ENCODE measurements around the gene ATL1. TPM values are rescaled to one million over a fixed set of nuclear protein-coding genes. Genes with fewer than 3 reads are reported as not detected.
A peak's percentile ranks its signal among the peaks of the same experiment; 100 is the strongest.

Gene ATL1
- total RNA-seq, 1 donor from 2014 or later, result 2.0 TPM

DNA sequence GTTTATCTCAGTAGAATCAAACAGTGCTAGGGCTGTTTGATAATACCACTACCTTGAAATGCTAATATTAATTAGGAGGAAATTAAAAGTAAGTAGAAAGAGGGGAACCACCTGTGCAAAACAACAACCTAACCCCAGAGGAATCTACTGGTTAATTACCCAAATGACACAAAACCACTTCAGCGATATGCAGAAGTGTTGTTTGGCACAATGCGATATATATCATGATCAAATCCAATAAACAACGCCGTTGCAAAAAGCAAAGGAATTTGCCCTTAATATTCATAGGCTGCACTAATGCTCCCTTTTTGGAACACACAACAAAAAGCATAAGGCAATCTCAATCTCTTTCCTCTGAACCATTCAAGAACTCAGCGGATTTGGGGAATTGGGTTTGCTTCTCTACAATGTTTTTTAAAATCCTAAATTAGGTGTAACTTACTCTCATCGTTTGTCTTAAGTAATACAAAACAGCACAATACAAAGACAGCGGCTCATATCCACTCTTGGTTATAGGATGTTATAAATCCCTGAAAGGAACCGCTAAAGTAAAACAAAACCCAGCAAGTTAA lies 29.1 kb upstream of the ATL1 start:
- no peak for DNase-seq (ENCODE audit: low read depth)
- no peak for TF ChIP-seq CTCF (conservative IDR thresholded peaks at IDR 0.05; ENCODE audit: low read depth, low read length)

DNA sequence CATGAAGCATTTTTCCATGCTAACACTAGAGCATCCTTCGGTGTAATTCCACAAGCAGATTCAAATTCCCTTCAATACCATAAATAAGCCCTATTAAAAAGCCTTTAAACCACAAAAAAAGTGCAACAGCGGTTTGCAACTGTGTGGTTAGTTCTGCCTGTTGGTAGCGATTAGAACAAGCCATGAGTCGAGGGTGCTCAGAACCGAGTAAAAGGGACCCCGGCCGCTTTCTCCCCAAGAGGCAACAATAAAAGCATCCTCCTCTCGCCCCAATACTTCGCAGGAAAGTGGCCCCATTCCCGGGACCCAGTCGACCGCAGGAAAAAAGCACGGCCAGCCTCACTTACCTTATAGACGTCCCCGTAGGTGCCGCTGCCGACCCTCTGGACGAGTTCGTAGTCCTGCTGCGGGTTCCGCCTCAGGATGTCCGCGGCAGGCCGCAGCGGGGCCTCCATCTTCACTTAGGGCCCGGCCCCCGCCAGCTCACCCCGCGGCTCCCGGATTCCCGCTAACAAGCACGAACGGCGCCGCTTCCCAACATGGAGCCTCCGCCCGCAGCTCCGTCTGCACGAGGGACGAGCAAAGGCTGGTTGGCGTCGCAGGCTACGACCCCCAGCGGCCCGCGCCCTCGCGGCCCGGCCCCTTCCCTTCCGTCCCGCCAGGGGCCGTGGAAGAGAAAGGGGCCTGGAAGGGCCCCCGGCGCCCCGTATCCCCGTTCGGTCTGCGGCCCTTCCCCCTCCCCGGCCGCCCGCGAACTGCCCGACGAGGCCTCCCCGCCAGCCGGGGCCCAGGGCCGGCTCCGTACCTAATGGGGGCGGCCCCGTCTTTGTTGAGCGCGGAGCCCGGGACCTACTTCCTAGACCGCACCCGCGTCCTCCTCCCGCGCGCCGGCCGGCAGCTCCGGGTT lies 28.1 kb upstream of the ATL1 start:
- H3K4me3 ChIP-seq (ENCODE audit: low read depth, low read length), result peak overlapping the region; percentile 93
- no peak for DNase-seq (ENCODE audit: low read depth)
- TF ChIP-seq CTCF (conservative IDR thresholded peaks at IDR 0.05; ENCODE audit: low read depth, low read length), result no peak

More for the DNA sequence above, 29.1 kb upstream of the ATL1 start:
- H3K4me3 ChIP-seq (ENCODE audit: low read depth, low read length), result peak overlapping the region; percentile 93

DNA sequence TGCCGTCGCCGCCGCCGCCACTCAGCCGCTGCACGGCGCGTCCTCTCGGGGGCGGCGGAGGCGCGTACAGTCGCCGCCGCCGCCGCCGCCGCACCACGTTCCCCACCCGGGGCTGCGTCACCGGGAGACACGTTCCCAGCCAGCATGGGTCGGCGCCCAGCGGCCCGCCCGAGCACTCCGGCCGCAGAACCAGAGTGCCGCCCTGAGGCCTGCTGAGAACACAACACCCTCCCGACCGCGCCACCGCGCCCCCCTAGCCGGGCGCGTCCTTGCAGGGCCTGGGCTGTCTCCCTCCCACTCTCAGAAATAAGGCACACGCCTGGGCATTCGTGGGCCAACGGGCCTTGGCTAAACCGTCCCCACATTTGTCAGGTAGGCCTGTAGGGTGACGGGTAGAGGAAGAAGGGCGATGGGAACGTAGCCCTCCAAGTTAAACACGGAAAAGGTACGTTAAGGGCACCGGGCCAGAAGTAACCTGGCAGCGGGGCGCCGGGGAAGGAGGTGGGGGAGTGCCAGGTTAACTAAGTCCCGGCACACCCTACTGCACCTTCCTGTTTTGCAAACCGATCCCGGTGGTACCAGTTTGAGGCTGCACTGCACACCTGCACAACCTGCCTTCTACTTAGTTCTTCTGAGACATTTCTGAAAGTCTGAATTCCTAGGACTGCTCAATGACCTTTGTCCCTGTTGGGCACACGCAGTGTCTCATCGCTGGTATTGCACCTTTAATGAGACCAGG lies 27.3 kb upstream of the ATL1 start, which contains the start of gene MAP4K5:
TSS of gene MAP4K5 (minus strand) at position 68 of the 739 bp plus-strand sequence. CDS start 520 bp downstream, outside the sequence.
- peak within 1 kb of the TSS; percentile 93 for H3K4me3 ChIP-seq (ENCODE audit: low read depth, low read length)
- TF ChIP-seq CTCF (conservative IDR thresholded peaks at IDR 0.05; ENCODE audit: low read depth, low read length), result peak; percentile 85
- no peak for DNase-seq (ENCODE audit: low read depth)

DNA sequence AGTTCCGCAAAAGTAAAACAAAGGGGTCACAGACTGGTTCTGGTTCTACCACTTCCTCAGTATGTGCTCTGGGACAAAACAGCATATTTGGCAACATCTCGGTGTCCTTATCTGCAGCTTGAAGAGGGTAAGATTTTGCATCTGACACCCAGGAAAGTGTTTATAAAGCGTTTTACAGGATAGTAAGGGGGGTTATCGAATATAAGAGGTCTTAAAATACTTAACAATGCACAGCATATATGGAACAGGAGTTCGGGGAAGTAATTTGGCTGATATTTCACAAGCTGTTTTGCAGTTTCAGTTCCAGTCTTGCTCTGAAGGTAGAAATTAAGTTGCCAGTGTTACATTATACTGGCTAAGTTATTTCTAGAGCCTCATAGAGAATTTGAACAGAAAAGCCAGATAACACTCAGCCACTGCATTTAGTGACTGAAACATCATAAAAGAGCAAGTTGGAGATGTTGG lies 26.7 kb upstream of the ATL1 start:
- H3K4me3 ChIP-seq (ENCODE audit: low read depth, low read length), result peak overlapping the region; percentile 93

GRCh38 chr14:50533806-50534205 lies 26.1 kb upstream of the ATL1 start:
- no peak overlapping the region for H3K4me3 ChIP-seq (ENCODE audit: low read depth, low read length)
- DNase-seq (ENCODE audit: low read depth), result no peak
- no peak for TF ChIP-seq CTCF (conservative IDR thresholded peaks at IDR 0.05; ENCODE audit: low read depth, low read length)

More for the DNA sequence above, 26.7 kb upstream of the ATL1 start:
- TF ChIP-seq CTCF (conservative IDR thresholded peaks at IDR 0.05; ENCODE audit: low read depth, low read length), result no peak
- no peak for DNase-seq (ENCODE audit: low read depth)

GRCh38 chr14:50534416-50534815 lies 25.5 kb upstream of the ATL1 start:
- no peak for TF ChIP-seq CTCF (conservative IDR thresholded peaks at IDR 0.05; ENCODE audit: low read depth, low read length)
- no peak overlapping the region for H3K4me3 ChIP-seq (ENCODE audit: low read depth, low read length)
- no peak for DNase-seq (ENCODE audit: low read depth)
